Parathyroid adenoma (tissue), 2 donors: ENCODE results near the gene SKA2.
"Not testable (repeated sequence)": the region's sequence is repeated elsewhere in the genome, so short reads cannot be mapped to it uniquely, and the experiment has no call there.

ENCODE experiments used
- H2AFZ ChIP-seq: fragments of 300-600 bp; sonication (generic); one replicate; pipeline ENCODE4 v1.7.0; 2017; ENCODE audit warnings: antibody characterized with exemption, mild to moderate bottlenecking
- H3K27ac ChIP-seq: fragments of 300-600 bp; sonication (generic); one replicate; pipeline ENCODE4 v1.7.0; 2017
- H3K27me3 ChIP-seq: fragments of 300-600 bp; sonication (generic); one replicate; pipeline ENCODE4 v1.7.0; 2017; ENCODE audit warnings: low read length; ENCODE audit not compliant: control insufficient read depth, insufficient read depth
- H3K36me3 ChIP-seq: fragments of 300-600 bp; sonication (generic); one replicate; pipeline ENCODE4 v1.7.0; 2017; ENCODE audit warnings: low read length; ENCODE audit not compliant: control insufficient read depth, insufficient read depth
- H3K4me1 ChIP-seq: fragments of 300-600 bp; sonication (generic); one replicate; pipeline ENCODE4 v1.7.0; 2017; ENCODE audit warnings: control low read depth
- H3K4me2 ChIP-seq: fragments of 300-600 bp; sonication (generic); one replicate; pipeline ENCODE4 v1.7.0; 2017; ENCODE audit warnings: low read length
- H3K4me3 ChIP-seq: fragments of 300-600 bp; sonication (generic); one replicate; pipeline ENCODE4 v1.7.0; 2017; ENCODE audit warnings: low read depth, low read length
- H3K79me2 ChIP-seq: fragments of 300-600 bp; sonication (generic); one replicate; pipeline ENCODE4 v1.7.0; 2017; ENCODE audit warnings: control low read depth
- H3K9ac ChIP-seq: fragments of 300-600 bp; sonication (generic); one replicate; pipeline ENCODE4 v1.7.0; 2017; ENCODE audit warnings: mild to moderate bottlenecking
- H3K9me3 ChIP-seq: fragments of 300-600 bp; sonication (generic); one replicate; pipeline ENCODE4 v1.7.0; 2017; ENCODE audit warnings: low read length; ENCODE audit not compliant: control insufficient read depth
- TF ChIP-seq, protein P1 (sequence below): fragments of 300-600 bp; sonication (generic); IDR thresholded peaks from one replicate; pipeline ENCODE4 v1.7.0; 2017; ENCODE audit warnings: antibody characterized with exemption, mild to moderate bottlenecking
- donor health status: primary hyperparathyroidism.

SKA2 gene

DNA sequence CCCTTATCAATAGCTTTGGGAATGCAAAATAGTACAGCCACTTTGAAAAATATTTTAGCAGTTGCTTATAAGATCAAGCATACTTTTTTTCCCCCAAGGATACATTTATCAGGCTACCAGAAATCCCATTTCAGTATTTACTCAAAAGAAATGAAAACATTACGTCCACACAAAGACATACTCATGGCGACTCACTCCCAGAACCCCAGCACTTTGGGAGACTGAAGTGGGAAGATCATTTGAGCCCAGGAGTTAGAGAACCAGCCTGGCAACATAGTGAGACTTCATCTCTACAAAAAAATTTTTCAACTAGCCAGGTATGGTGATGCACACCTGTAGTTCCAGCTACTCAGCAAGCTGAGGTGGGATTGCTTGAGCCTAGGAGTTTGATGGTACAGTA, 5.9 kb downstream of the SKA2 start:
- Histone ChIP-seq H3K9me3 (no peaks in the 10 kb centered on the region), H3K27ac (no peak overlapping the region), H3K36me3 (no peaks in the 10 kb centered on the region), H3K4me3 (no peak overlapping the region), H3K27me3 (no peaks in the 10 kb centered on the region), H2AFZ (no peak overlapping the region), H3K4me2 (no peak overlapping the region), H3K4me1 (no peaks in the 10 kb centered on the region), H3K79me2 (peaks cover 11% of the 10 kb centered on the region), H3K9ac (no peak overlapping the region)
- TF ChIP-seq, protein P1, sequence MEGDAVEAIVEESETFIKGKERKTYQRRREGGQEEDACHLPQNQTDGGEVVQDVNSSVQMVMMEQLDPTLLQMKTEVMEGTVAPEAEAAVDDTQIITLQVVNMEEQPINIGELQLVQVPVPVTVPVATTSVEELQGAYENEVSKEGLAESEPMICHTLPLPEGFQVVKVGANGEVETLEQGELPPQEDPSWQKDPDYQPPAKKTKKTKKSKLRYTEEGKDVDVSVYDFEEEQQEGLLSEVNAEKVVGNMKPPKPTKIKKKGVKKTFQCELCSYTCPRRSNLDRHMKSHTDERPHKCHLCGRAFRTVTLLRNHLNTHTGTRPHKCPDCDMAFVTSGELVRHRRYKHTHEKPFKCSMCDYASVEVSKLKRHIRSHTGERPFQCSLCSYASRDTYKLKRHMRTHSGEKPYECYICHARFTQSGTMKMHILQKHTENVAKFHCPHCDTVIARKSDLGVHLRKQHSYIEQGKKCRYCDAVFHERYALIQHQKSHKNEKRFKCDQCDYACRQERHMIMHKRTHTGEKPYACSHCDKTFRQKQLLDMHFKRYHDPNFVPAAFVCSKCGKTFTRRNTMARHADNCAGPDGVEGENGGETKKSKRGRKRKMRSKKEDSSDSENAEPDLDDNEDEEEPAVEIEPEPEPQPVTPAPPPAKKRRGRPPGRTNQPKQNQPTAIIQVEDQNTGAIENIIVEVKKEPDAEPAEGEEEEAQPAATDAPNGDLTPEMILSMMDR = no peak

DNA sequence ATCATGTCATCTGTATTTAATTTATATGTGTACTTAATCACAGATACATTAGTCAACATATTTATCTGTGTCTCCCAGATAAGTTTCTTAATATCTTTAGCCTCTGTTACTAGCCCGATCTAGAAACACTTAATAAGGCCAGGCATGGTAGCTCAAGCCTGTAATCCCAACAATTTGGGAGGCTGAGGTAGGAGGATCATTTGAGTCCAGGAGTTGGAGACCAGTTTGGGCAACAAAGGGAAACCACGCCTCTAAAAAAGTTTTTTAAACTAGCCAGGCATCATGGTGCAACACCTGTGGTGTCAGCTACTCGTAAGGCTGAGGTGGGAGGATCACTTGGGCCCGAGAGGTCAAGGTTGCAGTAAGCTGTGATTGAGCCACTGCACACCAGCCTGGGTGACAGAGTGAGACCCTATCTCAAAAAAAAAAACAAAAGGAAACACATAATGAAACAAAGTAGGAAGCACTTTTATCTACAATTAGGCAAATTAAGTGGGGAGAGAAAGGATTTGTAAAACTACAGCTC, 9.4 kb downstream of the SKA2 start:
- TF ChIP-seq, protein P1 = no peak
- no peak overlapping the region for H3K9ac ChIP-seq
- H3K27ac ChIP-seq = no peak overlapping the region
- no peak overlapping the region for H3K4me2 ChIP-seq
- no peak overlapping the region for H3K4me3 ChIP-seq
- no peak overlapping the region for H2AFZ ChIP-seq
- peaks cover 39% of the 10 kb centered on the region for H3K79me2 ChIP-seq
- no peaks in the 10 kb centered on the region for H3K9me3 ChIP-seq
- H3K36me3 ChIP-seq = no peaks in the 10 kb centered on the region
- no peaks in the 10 kb centered on the region for H3K27me3 ChIP-seq
- no peaks in the 10 kb centered on the region for H3K4me1 ChIP-seq

DNA sequence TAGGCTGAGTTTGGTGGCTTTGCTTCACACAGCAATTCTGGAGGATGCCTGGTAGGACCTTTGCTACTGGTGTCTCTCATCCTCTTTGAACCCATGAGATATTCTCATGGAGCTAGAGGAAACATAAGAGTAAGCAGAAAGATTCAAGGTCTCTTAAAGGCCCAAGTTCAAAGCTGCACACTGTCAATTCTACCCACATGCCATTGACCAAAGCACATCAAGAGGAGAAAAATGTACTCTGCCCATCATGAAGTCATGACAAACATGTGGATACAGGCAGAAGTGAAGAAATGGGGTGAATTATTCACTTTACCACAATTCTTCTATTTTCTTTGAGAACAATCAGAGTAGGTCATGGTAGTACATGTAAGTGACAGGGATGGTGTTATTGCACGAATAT, 13.1 kb downstream of the SKA2 start:
- TF ChIP-seq, protein P1 = no peak
- H3K27ac ChIP-seq = no peak overlapping the region
- H3K79me2 ChIP-seq = peaks cover 49% of the 10 kb centered on the region
- no peaks in the 10 kb centered on the region for H3K4me1 ChIP-seq
- H3K4me3 ChIP-seq = no peak overlapping the region
- H3K4me2 ChIP-seq = no peak overlapping the region
- H3K36me3 ChIP-seq = no peaks in the 10 kb centered on the region
- H3K9ac ChIP-seq = no peak overlapping the region
- H3K9me3 ChIP-seq = no peaks in the 10 kb centered on the region
- H2AFZ ChIP-seq = no peak overlapping the region
- no peaks in the 10 kb centered on the region for H3K27me3 ChIP-seq

DNA sequence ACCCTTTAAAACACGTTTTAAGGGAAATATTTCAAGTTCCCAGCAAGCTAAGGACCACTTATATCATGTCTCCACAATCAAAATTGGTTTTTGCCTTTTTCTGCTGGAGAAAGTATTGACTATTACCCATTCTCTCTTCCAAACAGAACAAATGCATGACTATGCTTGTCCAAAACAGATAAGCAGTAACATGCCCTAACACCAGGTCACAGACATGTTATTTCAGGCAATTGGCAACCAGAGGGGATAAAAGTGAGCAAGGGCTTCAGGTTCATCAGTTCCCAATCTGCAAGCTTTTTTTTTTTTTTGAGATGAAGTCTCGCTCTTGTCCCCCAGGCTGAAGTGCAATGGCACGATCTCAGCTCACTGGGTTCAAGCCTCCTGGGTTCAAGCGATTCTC, 15.0 kb downstream of the SKA2 start:
- Histone ChIP-seq H2AFZ (no peak overlapping the region), H3K4me2 (no peak overlapping the region), H3K27ac (no peak overlapping the region), H3K27me3 (no peaks in the 10 kb centered on the region), H3K36me3 (no peaks in the 10 kb centered on the region), H3K9me3 (no peaks in the 10 kb centered on the region), H3K4me1 (no peaks in the 10 kb centered on the region), H3K4me3 (no peak overlapping the region), H3K79me2 (peaks cover 53% of the 10 kb centered on the region), H3K9ac (no peak overlapping the region)
- TF ChIP-seq, protein P1 = no peak

DNA sequence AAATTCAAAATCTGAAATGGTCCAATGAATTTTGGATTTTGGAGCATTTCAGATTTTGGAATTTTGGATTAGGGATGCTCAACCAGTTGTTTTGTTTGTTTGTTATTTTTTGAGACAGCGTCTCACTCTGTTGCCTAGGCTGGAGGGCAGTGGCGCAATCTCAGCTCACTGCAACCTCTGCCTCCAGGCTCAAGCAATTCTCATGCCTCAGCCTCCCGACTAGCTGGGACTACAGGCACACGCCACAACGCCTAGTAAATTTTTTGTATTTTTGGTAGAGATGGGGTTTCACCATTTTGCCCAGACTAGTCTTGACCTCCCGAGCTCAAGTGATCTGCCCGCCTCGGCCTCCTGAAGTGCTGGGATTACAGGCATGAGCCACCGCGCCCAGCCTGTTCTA, 16.6 kb downstream of the SKA2 start:
- H3K4me2 ChIP-seq, H3K9ac ChIP-seq, H3K9me3 ChIP-seq, H3K4me1 ChIP-seq, H3K27ac ChIP-seq, H2AFZ ChIP-seq, H3K27me3 ChIP-seq, H3K4me3 ChIP-seq, H3K36me3 ChIP-seq: not testable (repeated sequence)
- H3K79me2 ChIP-seq = peaks cover 44% of the 10 kb centered on the region
